ENCODE data around the gene SEPTIN8.

The SEPTIN8 gene

GRCh38 chr5:132779961-132780360 is 2.9 kb upstream of the SEPTIN8 start:
- DNase-seq: no peak

GRCh38 chr5:132778856-132779255 is 1.8 kb upstream of the SEPTIN8 start:
- DNase-seq: no peak

- no peak for DNase-seq
These were observed 1.1 kb upstream of the SEPTIN8 start for GRCh38 chr5:132778129-132778528.

- no peak for DNase-seq
These were observed 166 bp downstream of the SEPTIN8 start for GRCh38 chr5:132776938-132777208.

GRCh38 chr5:132776131-132776937 is 705 bp downstream of the SEPTIN8 start:
- DNase-seq: peak; percentile 24

GRCh38 chr5:132775476-132775961 is 1.5 kb downstream of the SEPTIN8 start:
- no peak for DNase-seq

GRCh38 chr5:132774896-132775295 is 2.1 kb downstream of the SEPTIN8 start:
- no peak for DNase-seq

GRCh38 chr5:132774406-132774805 is 2.6 kb downstream of the SEPTIN8 start:
- DNase-seq: no peak

GRCh38 chr5:132773601-132774355 is 3.3 kb downstream of the SEPTIN8 start:
- no peak for DNase-seq

- DNase-seq: no peak
These were observed 3.9 kb downstream of the SEPTIN8 start for GRCh38 chr5:132773114-132773513.

- DNase-seq: no peak
These were observed 4.6 kb downstream of the SEPTIN8 start for GRCh38 chr5:132772291-132773070.

- no peak for DNase-seq
These were observed 5.5 kb downstream of the SEPTIN8 start for GRCh38 chr5:132771503-132771998.

GRCh38 chr5:132770476-132771159 is 6.4 kb downstream of the SEPTIN8 start:
- no peak for DNase-seq

GRCh38 chr5:132768485-132768868 is 8.6 kb downstream of the SEPTIN8 start:
- no peak for DNase-seq

- no peak for DNase-seq
These were observed 9.9 kb downstream of the SEPTIN8 start for GRCh38 chr5:132767150-132767549.

- DNase-seq: no peak
These were observed 10.3 kb downstream of the SEPTIN8 start for GRCh38 chr5:132766806-132767055.

- no peak for DNase-seq
These were observed 10.8 kb downstream of the SEPTIN8 start for GRCh38 chr5:132766020-132766805.

GRCh38 chr5:132765311-132766019 is 11.6 kb downstream of the SEPTIN8 start:
- no peak for DNase-seq

- no peak for DNase-seq
These were observed 12.3 kb downstream of the SEPTIN8 start for GRCh38 chr5:132764671-132765238.

GRCh38 chr5:132764051-132764450 is 13.0 kb downstream of the SEPTIN8 start:
- no peak for DNase-seq
